A549 treated with AZD9567 at 1 μM for 4 hours (cell line): ENCODE results near the gene RNF34. TPM values are rescaled to one million over a fixed set of nuclear protein-coding genes. Genes with fewer than 3 reads are reported as not detected.

Experiments used
- total RNA-seq: library from RNA; stranded (reverse); fragments of 200-300 nt; extraction: Qiagen RNA extraction; gene quantifications from 5 replicates; pipeline ENCODE4 v1.2.3, GENCODE V29; 2022; ENCODE audit not compliant: insufficient read depth

Gene RNF34, protein sequence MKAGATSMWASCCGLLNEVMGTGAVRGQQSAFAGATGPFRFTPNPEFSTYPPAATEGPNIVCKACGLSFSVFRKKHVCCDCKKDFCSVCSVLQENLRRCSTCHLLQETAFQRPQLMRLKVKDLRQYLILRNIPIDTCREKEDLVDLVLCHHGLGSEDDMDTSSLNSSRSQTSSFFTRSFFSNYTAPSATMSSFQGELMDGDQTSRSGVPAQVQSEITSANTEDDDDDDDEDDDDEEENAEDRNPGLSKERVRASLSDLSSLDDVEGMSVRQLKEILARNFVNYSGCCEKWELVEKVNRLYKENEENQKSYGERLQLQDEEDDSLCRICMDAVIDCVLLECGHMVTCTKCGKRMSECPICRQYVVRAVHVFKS
- total RNA-seq: 39.1 to 44.4 TPM (median 41.5 TPM) in 5 replicates

DNA sequence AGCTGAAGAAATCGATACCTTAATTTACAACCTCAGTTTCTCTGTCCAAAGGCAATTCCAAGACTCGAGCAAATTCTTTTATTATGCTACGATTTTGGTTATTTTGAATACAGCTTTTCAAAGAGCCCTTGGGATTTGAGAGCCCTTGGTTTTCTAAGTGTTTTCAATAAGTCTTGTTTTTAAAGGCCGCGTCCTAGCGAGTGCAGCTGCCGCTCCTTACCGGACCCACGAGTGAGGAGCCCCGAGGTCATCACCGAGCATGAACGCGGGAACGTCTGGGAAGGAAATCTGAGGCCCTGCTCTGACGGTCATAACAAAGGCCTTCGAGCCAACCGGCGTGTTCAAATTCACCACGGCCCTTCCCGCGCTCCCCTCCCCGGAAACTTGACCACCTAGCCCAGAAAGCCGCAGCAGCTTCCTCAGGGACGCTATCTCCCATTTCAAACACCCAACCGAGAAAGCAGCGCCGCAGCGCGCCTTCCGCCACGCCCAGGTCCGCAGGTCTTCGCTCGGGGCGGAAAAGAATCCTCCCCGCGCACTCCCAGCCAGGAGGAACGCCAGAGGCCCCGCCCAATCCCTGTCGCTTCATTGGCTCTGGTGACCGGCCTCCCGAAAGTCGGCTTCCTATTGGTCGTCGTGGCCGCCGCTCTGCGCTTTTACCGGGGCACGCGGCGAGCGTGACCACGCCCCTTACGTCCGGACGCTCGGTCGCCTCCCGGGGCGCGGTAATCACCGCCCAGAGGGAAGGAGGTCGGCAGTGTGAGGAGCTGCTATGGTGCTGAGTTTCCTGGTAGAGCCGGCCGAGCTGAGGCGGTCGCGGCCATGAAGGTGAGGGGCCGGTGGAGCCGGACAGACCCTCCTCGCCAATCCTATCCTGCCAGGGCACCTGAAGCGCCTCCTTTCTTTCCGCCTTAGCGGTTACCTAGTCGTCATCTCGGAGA is at the start of gene RNF34:
Gene RNF34, plus strand, starts transcription at position 728 of the 941 bp plus-strand sequence. Its CDS starts 95 bp downstream, at position 823.

GRCh38 chr12:121351820-121352681 is 47.9 kb upstream of the RNF34 start, which contains the start of gene ANAPC5:
ANAPC5 (minus strand) TSS chr12:121352411; CDS start chr12:121352340, 71 bp downstream.

Other genes starting within 250 kb of the RNF34 start
- 17.1 to 24.0 TPM (median 18.2 TPM) in 5 replicates for gene P2RX4, start 190.0 kb upstream of the RNF34 start, total RNA-seq
- 23.4 to 32.9 TPM (median 30.1 TPM) in 5 replicates for gene CAMKK2, start 103.4 kb upstream of the RNF34 start, total RNA-seq
- gene ANAPC5, start 47.7 kb upstream of the RNF34 start, total RNA-seq: 91.3 to 121 TPM (median 94.4 TPM) in 5 replicates
- 16.0 to 23.8 TPM (median 19.9 TPM) in 5 replicates for gene KDM2B, start 180.9 kb downstream of the RNF34 start, total RNA-seq
- 24.9 to 39.2 TPM (median 38.6 TPM) in 5 replicates for gene ORAI1, start 226.4 kb downstream of the RNF34 start, total RNA-seq